Muscle layer of colon (tissue), 2 donors: Measurements from ENCODE around the gene SOAT2.

Experiments used
- H3K27ac ChIP-seq: one replicate; pipeline ENCODE4 v1.7.0; 2013; ENCODE audit warnings: low read depth, mild to moderate bottlenecking, low read length, moderate library complexity
- H3K27me3 ChIP-seq, 2 donors: one replicate each; pipeline ENCODE4 v1.7.0; 2013; ENCODE audit warnings: low read length in 2 of 2, mild to moderate bottlenecking in 2 of 2; ENCODE audit not compliant: insufficient read depth in 2 of 2, control insufficient read depth in 1 of 2
- H3K36me3 ChIP-seq: one replicate; pipeline ENCODE4 v1.7.0; 2013; ENCODE audit warnings: mild to moderate bottlenecking, low read length; ENCODE audit not compliant: insufficient read depth
- H3K4me1 ChIP-seq: one replicate; pipeline ENCODE4 v1.7.0; 2013; ENCODE audit warnings: mild to moderate bottlenecking, low read length; ENCODE audit not compliant: insufficient read depth
- H3K4me3 ChIP-seq, 2 donors: one replicate each; pipeline ENCODE4 v1.7.0; 2013; ENCODE audit warnings: low read length in 2 of 2, low read depth in 1 of 2, mild to moderate bottlenecking in 1 of 2, moderate library complexity in 1 of 2
- H3K9ac ChIP-seq: one replicate; pipeline ENCODE4 v1.7.0; 2013; ENCODE audit warnings: low read length
- H3K9me3 ChIP-seq: one replicate; pipeline ENCODE4 v1.7.0; 2013; ENCODE audit warnings: mild to moderate bottlenecking, low read length
- donor health status: abdominal sarcoma.
- donor health status: Adenocarcinoma of cecum.

SOAT2 gene

GRCh38 chr12:53060721-53061276 is 42.5 kb upstream of the SOAT2 start:
- Histone ChIP-seq H3K36me3 (peaks cover 38% of the 10 kb centered on the region), H3K4me1 (peaks cover 33% of the 10 kb centered on the region), H3K27me3 (no peaks in the 10 kb centered on the region), H3K27ac (peak overlapping the region; percentile 21), H3K4me3 (no peak overlapping the region), H3K9me3 (no peaks in the 10 kb centered on the region), H3K9ac (no peak overlapping the region)

GRCh38 chr12:53061404-53062010 is 41.8 kb upstream of the SOAT2 start:
- H3K4me3 ChIP-seq = no peak overlapping the region
- no peaks in the 10 kb centered on the region for H3K9me3 ChIP-seq
- no peaks in the 10 kb centered on the region for H3K27me3 ChIP-seq
- H3K27ac ChIP-seq = no peak overlapping the region
- peaks cover 40% of the 10 kb centered on the region for H3K36me3 ChIP-seq
- H3K4me1 ChIP-seq = peaks cover 37% of the 10 kb centered on the region
- H3K9ac ChIP-seq = no peak overlapping the region

GRCh38 chr12:53062011-53062961 is 41.0 kb upstream of the SOAT2 start:
- no peaks in the 10 kb centered on the region for H3K9me3 ChIP-seq
- no peaks in the 10 kb centered on the region for H3K27me3 ChIP-seq
- H3K27ac ChIP-seq = no peak overlapping the region
- peaks cover 38% of the 10 kb centered on the region for H3K4me1 ChIP-seq
- H3K36me3 ChIP-seq = peaks cover 40% of the 10 kb centered on the region
- no peak overlapping the region for H3K4me3 ChIP-seq
- H3K9ac ChIP-seq = no peak overlapping the region

GRCh38 chr12:53062977-53063707 is 40.1 kb upstream of the SOAT2 start:
- Histone ChIP-seq H3K36me3 (peaks cover 40% of the 10 kb centered on the region), H3K4me1 (peaks cover 38% of the 10 kb centered on the region), H3K9ac (no peak overlapping the region)

GRCh38 chr12:53063708-53064612 is 39.3 kb upstream of the SOAT2 start:
- Histone ChIP-seq H3K9ac (no peak overlapping the region), H3K4me3 (no peak overlapping the region), H3K36me3 (peaks cover 44% of the 10 kb centered on the region), H3K27me3 (no peaks in the 10 kb centered on the region), H3K4me1 (peaks cover 38% of the 10 kb centered on the region), H3K27ac (no peak overlapping the region), H3K9me3 (no peaks in the 10 kb centered on the region)

More at GRCh38 chr12:53062977-53063707, 40.1 kb upstream of the SOAT2 start:
- Histone ChIP-seq H3K27me3 (no peaks in the 10 kb centered on the region), H3K9me3 (no peaks in the 10 kb centered on the region), H3K27ac (no peak overlapping the region), H3K4me3 (no peak overlapping the region)

- Histone ChIP-seq H3K9ac (no peak overlapping the region), H3K4me3 (no peak overlapping the region), H3K27ac (no peak overlapping the region), H3K27me3 (no peaks in the 10 kb centered on the region), H3K9me3 (no peaks in the 10 kb centered on the region), H3K4me1 (peaks cover 38% of the 10 kb centered on the region), H3K36me3 (peaks cover 50% of the 10 kb centered on the region)
Measured at GRCh38 chr12:53064613-53065436, 38.5 kb upstream of the SOAT2 start.

- Histone ChIP-seq H3K36me3 (peaks cover 54% of the 10 kb centered on the region), H3K27me3 (no peaks in the 10 kb centered on the region), H3K4me1 (peaks cover 44% of the 10 kb centered on the region), H3K9ac (no peak overlapping the region), H3K27ac (no peak overlapping the region), H3K9me3 (no peaks in the 10 kb centered on the region), H3K4me3 (no peak overlapping the region)
Measured at GRCh38 chr12:53065470-53065869, 37.8 kb upstream of the SOAT2 start.

GRCh38 chr12:53065975-53066931 is 37.0 kb upstream of the SOAT2 start:
- Histone ChIP-seq H3K36me3 (peaks cover 61% of the 10 kb centered on the region), H3K9me3 (no peaks in the 10 kb centered on the region), H3K27ac (peak overlapping the region; percentile 36), H3K4me1 (peaks cover 46% of the 10 kb centered on the region), H3K9ac (no peak overlapping the region), H3K27me3 (no peaks in the 10 kb centered on the region), H3K4me3 (peak overlapping the region in 1 of 2 donors; percentile 15)
